GM06990 (cell line): ENCODE measurements around the gene MRPL58.

Experiments
- DNase-seq: peaks from one replicate; pipeline ENCODE4 v3.0.0-alpha.2; 2011; ENCODE audit not compliant: insufficient read length; ENCODE audit errors: extremely low read depth
- H3K27me3 ChIP-seq: replicated peaks from 2 replicates; pipeline ENCODE4 v1.6.0; 2011; ENCODE audit warnings: low read length; ENCODE audit not compliant: control insufficient read depth, insufficient read depth
- H3K36me3 ChIP-seq: 2 replicates; pipeline ENCODE4 v1.5.1; 2011; ENCODE audit warnings: low read length; ENCODE audit not compliant: control insufficient read depth, insufficient read depth
- H3K4me3 ChIP-seq: replicated peaks from 2 replicates; pipeline ENCODE4 v1.5.1; 2011; ENCODE audit warnings: low read depth, mild to moderate bottlenecking, control low read depth, low read length
- TF ChIP-seq, protein P1 (sequence below): IDR thresholded peaks from 2 replicates; pipeline ENCODE4 v1.5.1; 2011; ENCODE audit warnings: low read length, control low read depth, mild to moderate bottlenecking, inconsistent platforms; ENCODE audit not compliant: insufficient read depth, poor library complexity, severe bottlenecking

Gene MRPL58

DNA sequence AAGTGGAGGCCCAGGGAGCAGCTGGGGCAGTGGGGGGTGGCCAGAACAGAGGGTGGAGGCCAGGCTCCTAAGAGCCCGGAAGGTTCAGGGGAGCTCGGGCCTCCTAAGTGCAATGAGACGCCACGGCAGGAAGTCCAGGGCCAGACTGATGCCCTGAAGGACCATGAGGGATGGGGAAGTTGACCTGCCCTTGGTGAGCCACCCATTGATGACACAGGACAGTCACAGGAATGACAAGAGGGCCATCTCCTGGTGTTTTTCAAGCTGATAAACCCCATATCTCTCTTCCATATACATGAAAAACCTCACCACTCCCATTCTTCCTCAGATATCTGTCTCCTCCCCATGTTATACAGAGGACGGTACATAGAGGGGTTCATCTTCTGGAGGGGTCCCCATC is 5.8 kb upstream of the MRPL58 start:
- no peaks in the 10 kb centered on the region; the same call in 1 of the 2 replicates for H3K27me3 ChIP-seq
- TF ChIP-seq, protein P1, sequence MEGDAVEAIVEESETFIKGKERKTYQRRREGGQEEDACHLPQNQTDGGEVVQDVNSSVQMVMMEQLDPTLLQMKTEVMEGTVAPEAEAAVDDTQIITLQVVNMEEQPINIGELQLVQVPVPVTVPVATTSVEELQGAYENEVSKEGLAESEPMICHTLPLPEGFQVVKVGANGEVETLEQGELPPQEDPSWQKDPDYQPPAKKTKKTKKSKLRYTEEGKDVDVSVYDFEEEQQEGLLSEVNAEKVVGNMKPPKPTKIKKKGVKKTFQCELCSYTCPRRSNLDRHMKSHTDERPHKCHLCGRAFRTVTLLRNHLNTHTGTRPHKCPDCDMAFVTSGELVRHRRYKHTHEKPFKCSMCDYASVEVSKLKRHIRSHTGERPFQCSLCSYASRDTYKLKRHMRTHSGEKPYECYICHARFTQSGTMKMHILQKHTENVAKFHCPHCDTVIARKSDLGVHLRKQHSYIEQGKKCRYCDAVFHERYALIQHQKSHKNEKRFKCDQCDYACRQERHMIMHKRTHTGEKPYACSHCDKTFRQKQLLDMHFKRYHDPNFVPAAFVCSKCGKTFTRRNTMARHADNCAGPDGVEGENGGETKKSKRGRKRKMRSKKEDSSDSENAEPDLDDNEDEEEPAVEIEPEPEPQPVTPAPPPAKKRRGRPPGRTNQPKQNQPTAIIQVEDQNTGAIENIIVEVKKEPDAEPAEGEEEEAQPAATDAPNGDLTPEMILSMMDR = no peak
- DNase-seq = no peak
- no peaks in the 10 kb centered on the region for H3K36me3 ChIP-seq
- no peak overlapping the region for H3K4me3 ChIP-seq

DNA sequence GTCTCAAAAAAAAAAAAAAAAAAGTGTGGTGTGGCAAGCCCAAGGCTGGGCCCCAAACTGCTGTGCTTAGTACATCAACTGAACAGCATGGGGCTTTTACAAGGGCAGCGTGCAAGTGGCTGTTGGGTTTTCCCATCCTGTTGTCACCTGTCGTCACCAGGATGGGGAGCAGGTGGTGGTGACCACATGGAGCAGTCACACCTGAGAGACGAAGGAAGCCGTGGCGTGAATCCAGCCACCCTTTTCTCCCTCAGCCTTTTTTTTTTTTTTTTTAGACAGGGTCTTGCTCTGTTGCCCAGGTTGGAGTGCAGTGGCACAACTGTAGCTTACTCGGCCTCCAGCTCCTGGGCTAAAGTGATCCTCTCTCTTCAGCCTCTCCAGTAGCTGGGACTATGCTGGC is 4.1 kb upstream of the MRPL58 start:
- H3K27me3 ChIP-seq = no peaks in the 10 kb centered on the region
- no peaks in the 10 kb centered on the region for H3K36me3 ChIP-seq
- DNase-seq = no peak
- no peak overlapping the region for H3K4me3 ChIP-seq
- TF ChIP-seq, protein P1 = no peak

DNA sequence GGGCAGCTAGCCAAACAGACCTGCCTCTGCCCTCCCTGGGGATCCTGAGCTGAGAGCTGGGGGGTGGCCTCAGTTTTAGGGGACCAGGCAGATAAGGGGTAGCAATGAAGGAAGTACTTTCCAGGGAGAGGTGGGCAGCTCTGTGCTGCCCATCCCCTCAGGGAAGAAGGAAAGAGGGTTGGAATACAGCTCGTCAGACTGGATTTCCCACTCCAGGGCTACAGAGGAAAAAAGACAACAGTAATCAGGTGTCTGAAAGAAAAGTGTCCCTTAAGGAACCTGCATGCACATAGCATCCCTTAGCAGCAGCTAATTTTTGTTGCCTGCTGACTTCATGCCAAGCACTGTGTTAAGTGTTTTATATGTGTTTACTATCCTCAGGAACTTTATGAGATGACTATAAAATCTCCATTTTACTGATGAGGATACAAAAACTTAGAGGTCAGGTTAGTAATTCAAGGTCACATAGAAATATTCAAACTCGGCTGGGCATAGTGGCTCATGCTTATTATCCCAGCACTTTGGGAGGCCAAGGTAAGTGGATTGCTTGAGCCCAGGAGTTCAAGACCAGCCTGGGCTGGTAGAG is 3.2 kb upstream of the MRPL58 start:
- Histone ChIP-seq H3K36me3 (no peaks in the 10 kb centered on the region), H3K27me3 (no peaks in the 10 kb centered on the region), H3K4me3 (no peak overlapping the region)
- no peak for DNase-seq
- TF ChIP-seq, protein P1 = no peak

DNA sequence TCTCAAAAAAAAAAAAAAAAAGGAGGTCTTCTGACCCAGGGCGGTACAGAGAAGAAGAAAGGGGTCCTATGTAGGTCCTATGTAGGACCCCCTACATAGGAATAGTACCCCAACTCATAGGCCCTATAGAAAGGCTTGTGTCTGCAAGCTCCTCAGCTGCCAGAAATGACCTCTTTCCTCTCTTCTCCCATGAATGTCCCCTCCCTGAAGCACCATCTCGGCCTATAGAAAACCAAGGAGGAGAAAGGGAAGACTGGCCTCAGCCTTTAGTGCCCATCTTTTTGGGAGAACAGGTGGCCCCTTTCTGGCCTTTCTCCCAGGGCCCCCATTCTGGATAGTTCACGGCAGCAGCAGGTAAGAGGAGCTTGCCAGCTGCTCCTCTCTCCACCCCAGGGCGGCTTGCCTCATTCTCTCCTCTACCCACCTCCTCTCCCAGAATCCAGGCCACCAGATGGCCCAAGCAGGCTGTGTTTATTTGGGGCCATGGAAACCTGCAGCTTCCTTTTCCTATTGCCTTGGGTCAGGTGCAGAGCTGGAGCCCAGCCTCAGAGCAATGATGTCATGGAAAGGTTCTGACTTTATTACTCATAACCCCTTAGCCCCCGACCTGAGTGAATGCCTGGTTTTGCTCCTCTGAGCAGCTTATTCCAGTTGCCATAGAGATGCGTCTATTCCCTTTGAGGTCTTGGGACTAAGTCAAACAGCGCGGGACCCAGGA is 1.6 kb upstream of the MRPL58 start:
- Histone ChIP-seq H3K36me3 (no peaks in the 10 kb centered on the region), H3K27me3 (no peaks in the 10 kb centered on the region), H3K4me3 (no peak overlapping the region)
- DNase-seq = no peak
- TF ChIP-seq, protein P1 = no peak

DNA sequence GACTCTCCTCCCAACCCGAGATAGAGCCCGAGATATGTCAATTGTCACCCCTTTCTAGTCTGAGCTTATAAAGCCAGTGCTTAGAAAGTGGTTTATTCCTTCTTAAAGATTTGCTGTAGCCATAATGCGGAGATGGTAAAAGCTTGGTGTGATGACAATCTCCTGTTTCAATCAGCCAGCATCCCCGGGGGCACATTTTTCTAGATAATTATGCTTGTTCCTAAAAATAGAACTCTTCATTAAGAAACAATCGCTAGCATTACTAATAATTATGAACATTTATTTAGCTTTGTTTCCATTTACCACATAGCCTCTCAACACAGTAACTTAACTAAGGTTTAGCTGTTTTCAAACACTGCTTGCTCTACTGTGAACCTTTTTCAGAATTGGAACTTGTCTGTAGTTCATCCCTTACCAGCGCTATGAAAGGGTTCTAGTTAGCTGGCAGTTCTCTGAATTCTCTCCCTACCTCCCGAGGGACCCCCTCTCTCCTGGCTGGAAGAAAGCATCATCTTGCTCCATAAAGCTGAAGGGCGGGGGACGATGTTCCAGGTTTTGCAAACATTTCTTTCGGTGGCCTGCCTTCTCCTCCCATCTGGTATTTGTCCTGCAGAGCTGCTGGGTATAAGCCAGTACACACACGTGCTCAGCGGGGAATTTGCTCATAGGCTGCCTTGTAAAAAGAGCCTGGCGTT is 922 bp upstream of the MRPL58 start:
- H3K4me3 ChIP-seq = no peak overlapping the region
- DNase-seq = no peak
- TF ChIP-seq, protein P1 = no peak

More for the DNA sequence above, 922 bp upstream of the MRPL58 start:
- Histone ChIP-seq H3K27me3 (no peaks in the 10 kb centered on the region), H3K36me3 (peaks cover 3% of the 10 kb centered on the region)
